ENCODE measurements around the gene GLI3. TPM values are rescaled to one million over a fixed set of nuclear protein-coding genes. Genes with fewer than 3 reads are reported as not detected.

Gene GLI3
- polyA plus RNA-seq, 4 donors = 13.3 to 17.0 (median 14.2) TPM

GRCh38 chr7:41912426-41912825 lies 324.6 kb downstream of the GLI3 start:
- no peak for DNase-seq (ENCODE audit: low read depth in 4 of 4, low spot score in 2 of 4)

- no peak for DNase-seq (ENCODE audit: low read depth in 4 of 4, low spot score in 2 of 4)
Measured at GRCh38 chr7:41911792-41912191, 325.2 kb downstream of the GLI3 start.

Measured in left renal cortex interstitium (tissue), 4 donors.